GM12865 (cell line): ENCODE measurements around the gene CKAP2L.
A peak's percentile ranks its signal among the peaks of the same experiment; 100 is the strongest.

Experiments
- DNase-seq: peaks from one replicate; pipeline ENCODE4 v3.0.0; 2010; ENCODE audit warnings: low read depth
- H3K4me3 ChIP-seq: 2 replicates; pipeline ENCODE4 v1.5.1; 2011; ENCODE audit warnings: mild to moderate bottlenecking, low read depth, low read length, control low read depth
- CTCF ChIP-seq: IDR thresholded peaks from 2 replicates; pipeline ENCODE4 v1.5.1; 2011; ENCODE audit warnings: low read length, control low read depth, low read depth, inconsistent platforms; ENCODE audit not compliant: insufficient read depth; ENCODE audit errors: missing control alignments

The CKAP2L gene

GRCh38 chr2:112724591-112725525, 39.6 kb downstream of the CKAP2L start:
- peak; percentile 32 for TF ChIP-seq CTCF
- DNase-seq = no peak
- H3K4me3 ChIP-seq = no peak overlapping the region

- DNase-seq = no peak
- no peak overlapping the region for H3K4me3 ChIP-seq
- TF ChIP-seq CTCF = no peak
These were observed 40.4 kb downstream of the CKAP2L start for GRCh38 chr2:112723995-112724394.

GRCh38 chr2:112723547-112723940, 40.9 kb downstream of the CKAP2L start:
- no peak for TF ChIP-seq CTCF
- DNase-seq = no peak

GRCh38 chr2:112722816-112723546, 41.4 kb downstream of the CKAP2L start:
- no peak overlapping the region for H3K4me3 ChIP-seq
- DNase-seq = no peak
- no peak for TF ChIP-seq CTCF

More at GRCh38 chr2:112723547-112723940, 40.9 kb downstream of the CKAP2L start:
- H3K4me3 ChIP-seq = no peak overlapping the region

GRCh38 chr2:112721819-112722522, 42.4 kb downstream of the CKAP2L start:
- TF ChIP-seq CTCF = no peak
- H3K4me3 ChIP-seq = no peak overlapping the region
- no peak for DNase-seq

GRCh38 chr2:112720785-112721184, 43.6 kb downstream of the CKAP2L start, which contains the start of gene NT5DC4:
Gene NT5DC4, plus strand, starts transcription at chr2:112721020. Its CDS starts 60 bp downstream, at chr2:112721080.
- no peak within 1 kb of the TSS for H3K4me3 ChIP-seq
- DNase-seq = no peak
- TF ChIP-seq CTCF = no peak
